MM.1S (cell line): Measurements from ENCODE around the gene MBD5.

Experiments used
- EZH2 ChIP-seq: fragments of 300-600 bp; sonication (generic); optimal IDR thresholded peaks from 2 replicates; pipeline ENCODE3; 2017; ENCODE audit warnings: low read depth, mild to moderate bottlenecking, antibody characterized with exemption, low read length, mixed read lengths
- TF ChIP-seq, protein P1 (sequence below): fragments of 300-600 bp; sonication (generic); IDR thresholded peaks from 2 replicates; pipeline ENCODE4 v1.5.1; 2016; ENCODE audit warnings: antibody characterized with exemption, low read length, mixed read lengths

- TF ChIP-seq, protein P1, sequence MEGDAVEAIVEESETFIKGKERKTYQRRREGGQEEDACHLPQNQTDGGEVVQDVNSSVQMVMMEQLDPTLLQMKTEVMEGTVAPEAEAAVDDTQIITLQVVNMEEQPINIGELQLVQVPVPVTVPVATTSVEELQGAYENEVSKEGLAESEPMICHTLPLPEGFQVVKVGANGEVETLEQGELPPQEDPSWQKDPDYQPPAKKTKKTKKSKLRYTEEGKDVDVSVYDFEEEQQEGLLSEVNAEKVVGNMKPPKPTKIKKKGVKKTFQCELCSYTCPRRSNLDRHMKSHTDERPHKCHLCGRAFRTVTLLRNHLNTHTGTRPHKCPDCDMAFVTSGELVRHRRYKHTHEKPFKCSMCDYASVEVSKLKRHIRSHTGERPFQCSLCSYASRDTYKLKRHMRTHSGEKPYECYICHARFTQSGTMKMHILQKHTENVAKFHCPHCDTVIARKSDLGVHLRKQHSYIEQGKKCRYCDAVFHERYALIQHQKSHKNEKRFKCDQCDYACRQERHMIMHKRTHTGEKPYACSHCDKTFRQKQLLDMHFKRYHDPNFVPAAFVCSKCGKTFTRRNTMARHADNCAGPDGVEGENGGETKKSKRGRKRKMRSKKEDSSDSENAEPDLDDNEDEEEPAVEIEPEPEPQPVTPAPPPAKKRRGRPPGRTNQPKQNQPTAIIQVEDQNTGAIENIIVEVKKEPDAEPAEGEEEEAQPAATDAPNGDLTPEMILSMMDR: no peak
- TF ChIP-seq EZH2: no peak
Measured at GRCh38 chr2:148507970-148508369, 487.1 kb downstream of the MBD5 start.
